ENCODE measurements around the gene GSTT4. TPM values are rescaled to one million over a fixed set of nuclear protein-coding genes. Genes with fewer than 3 reads are reported as not detected.
A peak's percentile ranks its signal among the peaks of the same experiment; 100 is the strongest.
"Not testable (repeated sequence)": the region's sequence is repeated elsewhere in the genome, so short reads cannot be mapped to it uniquely, and the experiment has no call there.

GSTT4 gene
- not detected in 2 replicates for total RNA-seq (2014; rRNA removed; shearing (Covaris generic))

GRCh38 chr22:24005201-24005600 lies at the start of gene GSTT4:
Gene GSTT4 (minus strand): TSS chr22:24005453. CDS start chr22:24005356, 97 bp downstream.
- no peak for DNase-seq (ENCODE audit: low read depth)

GRCh38 chr22:24054356-24054755 lies 49.1 kb upstream of the GSTT4 start:
- peak; percentile 62 for DNase-seq (ENCODE audit: low read depth)

- DNase-seq (ENCODE audit: low read depth): peak; percentile 58
Observed at GRCh38 chr22:24053481-24054226, 48.4 kb upstream of the GSTT4 start.

- DNase-seq (ENCODE audit: low read depth): peak; percentile 3
Observed at GRCh38 chr22:24051568-24051967, 46.3 kb upstream of the GSTT4 start.

GRCh38 chr22:24051028-24051427 lies 45.8 kb upstream of the GSTT4 start:
- no peak for DNase-seq (ENCODE audit: low read depth)

GRCh38 chr22:24049978-24050377 lies 44.7 kb upstream of the GSTT4 start:
- DNase-seq (ENCODE audit: low read depth): no peak

GRCh38 chr22:24049211-24049610 lies 44.0 kb upstream of the GSTT4 start:
- no peak for DNase-seq (ENCODE audit: low read depth)

GRCh38 chr22:24046024-24046423 lies 40.8 kb upstream of the GSTT4 start:
- no peak for DNase-seq (ENCODE audit: low read depth)

- DNase-seq (ENCODE audit: low read depth): no peak
Observed at GRCh38 chr22:24043958-24044357, 38.7 kb upstream of the GSTT4 start.

GRCh38 chr22:24043465-24043864 lies 38.2 kb upstream of the GSTT4 start:
- not testable (repeated sequence) for DNase-seq (ENCODE audit: low read depth)

- DNase-seq (ENCODE audit: low read depth): no peak
Observed at GRCh38 chr22:24040946-24041345, 35.7 kb upstream of the GSTT4 start.

- no peak for DNase-seq (ENCODE audit: low read depth)
Observed at GRCh38 chr22:24039046-24039445, 33.8 kb upstream of the GSTT4 start.

- DNase-seq (ENCODE audit: low read depth): no peak
Observed at GRCh38 chr22:24037851-24038765, 32.9 kb upstream of the GSTT4 start.

- DNase-seq (ENCODE audit: low read depth): no peak
Observed at GRCh38 chr22:24035296-24035695, 30.0 kb upstream of the GSTT4 start.

- DNase-seq (ENCODE audit: low read depth): no peak
Observed at GRCh38 chr22:24033731-24034130, 28.5 kb upstream of the GSTT4 start.

GRCh38 chr22:24030186-24030702 lies 25.0 kb upstream of the GSTT4 start:
- no peak for DNase-seq (ENCODE audit: low read depth)

- no peak for DNase-seq (ENCODE audit: low read depth)
Observed at GRCh38 chr22:24029304-24029703, 24.1 kb upstream of the GSTT4 start.

- no peak for DNase-seq (ENCODE audit: low read depth)
Observed at GRCh38 chr22:24028533-24028932, 23.3 kb upstream of the GSTT4 start.

- DNase-seq (ENCODE audit: low read depth): no peak
Observed at GRCh38 chr22:24027991-24028390, 22.7 kb upstream of the GSTT4 start.

GRCh38 chr22:24027389-24027975 lies 22.2 kb upstream of the GSTT4 start:
- DNase-seq (ENCODE audit: low read depth): no peak

- DNase-seq (ENCODE audit: low read depth): no peak
Observed at GRCh38 chr22:24026733-24027132, 21.5 kb upstream of the GSTT4 start.

GRCh38 chr22:24026056-24026455 lies 20.8 kb upstream of the GSTT4 start:
- DNase-seq (ENCODE audit: low read depth): no peak
